A549 (cell line): ENCODE results near the gene NRARP. TPM values are rescaled to one million over a fixed set of nuclear protein-coding genes. Genes with fewer than 3 reads are reported as not detected.
A peak's percentile ranks its signal among the peaks of the same experiment; 100 is the strongest.

Experiments
- ATAC-seq, 2 experiments: fragments of 200-7000 bp in 1 of 2; fragments of >200 bp in 1 of 2; cut with Nextera tagmentation in 1 of 2; cut with Tn5 transposase in 1 of 2; 3 replicates each; pipeline versions ENCODE4 v1.8.0 to v1.9.1; 2018 to 2020; ENCODE audit warnings: mild to moderate bottlenecking in 1 of 2, moderate library complexity in 1 of 2
- CTCF ChIA-PET: fragments of 300-600 bp; sonication (Branson Sonifier 250); formaldehyde crosslinking; extraction: SDS; loops from one replicate; lab custom pipeline; 2021; ENCODE audit warnings: antibody characterized with exemption, inconsistent platforms; lab: Yijun Ruan, JAX
- POLR2A ChIA-PET: fragments of 350-600 bp; formaldehyde crosslinking; extraction: SDS; loops from one replicate; lab custom pipeline; 2021; ENCODE audit warnings: antibody characterized with exemption, inconsistent platforms; lab: Yijun Ruan, JAX
- DNase-seq, 2 experiments: peaks; one replicate each; pipeline versions ENCODE4 v3.0.0 to v3.0.0-alpha.2; 2011 to 2016; ENCODE audit warnings: low read depth in 1 of 2, low spot score in 1 of 2
- FAIRE-seq: peaks from 2 replicates; lab custom pipeline; 2011; peaks lifted over from hg19 to GRCh38; lab: Jason Lieb, UNC
- H3K27ac ChIP-seq, 2 experiments: fragments of >200 bp; sonication (Bioruptor Twin); formaldehyde crosslinking; 3 replicates each; pipeline ENCODE4 v1.5.1; 2016 to 2017
- H3K4me1 ChIP-seq: fragments of >200 bp; sonication (Bioruptor Twin); formaldehyde crosslinking; 3 replicates; pipeline ENCODE4 v1.6.1; 2016
- H3K4me2 ChIP-seq: fragments of >200 bp; sonication (Bioruptor Twin); formaldehyde crosslinking; 3 replicates; pipeline ENCODE4 v1.6.1; 2016
- H3K4me3 ChIP-seq: fragments of >200 bp; sonication (Bioruptor Twin); formaldehyde crosslinking; 3 replicates; pipeline ENCODE4 v1.5.1; 2016
- H3K9me3 ChIP-seq: fragments of >200 bp; sonication (Bioruptor Twin); formaldehyde crosslinking; 3 replicates; pipeline ENCODE4 v1.6.1; 2016
- CBX2 ChIP-seq: fragments of 200-600 bp; sonication (generic); IDR thresholded peaks from 2 replicates; pipeline ENCODE4 v1.6.1; 2016; ENCODE audit warnings: low read depth, mild to moderate bottlenecking, borderline replicate concordance
- CBX8 ChIP-seq: fragments of 200-600 bp; sonication (generic); IDR thresholded peaks from 2 replicates; pipeline ENCODE4 v1.6.1; 2016
- CEBPB ChIP-seq, 2 experiments: fragments of >200 bp in 1 of 2; sonication (Bioruptor Twin) in 1 of 2; formaldehyde crosslinking in 1 of 2; IDR thresholded peaks; 2 replicates each; pipeline ENCODE4 v1.6.1; 2012 to 2016
- CTCF ChIP-seq: fragments of >200 bp; sonication (Bioruptor Twin); formaldehyde crosslinking; IDR thresholded peaks from 3 replicates; pipeline ENCODE4 v1.5.1; 2016
- EHMT2 ChIP-seq: fragments of 200-600 bp; sonication (generic); IDR thresholded peaks from 2 replicates; pipeline ENCODE4 v1.6.1; 2016; ENCODE audit warnings: antibody characterized with exemption, low read depth, mild to moderate bottlenecking, moderate library complexity
- EP300 ChIP-seq, 2 experiments: fragments of >200 bp; sonication (Bioruptor Twin); formaldehyde crosslinking; IDR thresholded peaks; 2 replicates in 1 of 2; 3 replicates in 1 of 2; pipeline ENCODE4 v1.6.1; 2016 to 2017
- ESRRA ChIP-seq: fragments of 150-350 bp; IDR thresholded peaks from 2 replicates; pipeline ENCODE4 v1.6.1; 2014; ENCODE audit warnings: mild to moderate bottlenecking, low read length, borderline replicate concordance
- GATA3 ChIP-seq: IDR thresholded peaks from 2 replicates; pipeline ENCODE4 v1.6.1; 2012; ENCODE audit warnings: borderline replicate concordance
- HOXB5 ChIP-seq: fragments of 250-450 bp; sonication (Bioruptor Pico); IDR thresholded peaks from 2 replicates; pipeline ENCODE4 v1.5.0; 2020; ENCODE audit warnings: mild to moderate bottlenecking, moderate library complexity
- KDM1A ChIP-seq: fragments of 200-600 bp; sonication (generic); IDR thresholded peaks from 2 replicates; pipeline ENCODE4 v1.6.1; 2016; ENCODE audit warnings: low read depth, mild to moderate bottlenecking
- MAFK ChIP-seq: fragments of 450-650 bp; IDR thresholded peaks from 2 replicates; pipeline ENCODE4 v1.6.1; 2014; ENCODE audit not compliant: partially characterized antibody
- MAZ ChIP-seq: fragments of 150-350 bp; IDR thresholded peaks from 2 replicates; pipeline ENCODE4 v1.6.1; 2014; ENCODE audit warnings: antibody characterized with exemption, low read depth, low read length, borderline replicate concordance
- NFE2L2 ChIP-seq: fragments of 150-350 bp; conservative IDR thresholded peaks from 2 replicates; pipeline ENCODE4 v1.6.1; 2014; ENCODE audit warnings: low read length
- PBX3 ChIP-seq: IDR thresholded peaks from 2 replicates; pipeline ENCODE4 v1.6.1; 2012
- POLR2A ChIP-seq: IDR thresholded peaks from 2 replicates; pipeline ENCODE4 v1.6.1; 2012; ENCODE audit warnings: mild to moderate bottlenecking, low read length
- RARB ChIP-seq: fragments of 250-450 bp; sonication (Bioruptor Pico); IDR thresholded peaks from 2 replicates; pipeline ENCODE4 v1.8.0; 2021; ENCODE audit warnings: mild to moderate bottlenecking, moderate library complexity
- RNF2 ChIP-seq: fragments of 200-600 bp; sonication (generic); IDR thresholded peaks from 2 replicates; pipeline ENCODE4 v1.6.1; 2016; ENCODE audit warnings: low read depth, mild to moderate bottlenecking, antibody characterized with exemption, moderate library complexity, borderline replicate concordance
- TFCP2L1 ChIP-seq: fragments of 250-450 bp; sonication (Bioruptor Pico); IDR thresholded peaks from 2 replicates; pipeline ENCODE4 v1.5.0; 2021; ENCODE audit warnings: mild to moderate bottlenecking
- ZC3H11A ChIP-seq: fragments of 450-650 bp; IDR thresholded peaks from 2 replicates; pipeline ENCODE4 v1.6.1; 2014; ENCODE audit warnings: antibody characterized with exemption, mild to moderate bottlenecking
- ZFP36 ChIP-seq: fragments of 450-650 bp; IDR thresholded peaks from 2 replicates; pipeline ENCODE4 v1.6.1; 2014; ENCODE audit warnings: borderline replicate concordance; ENCODE audit not compliant: partially characterized antibody
- ZNF302 ChIP-seq: fragments of 250-450 bp; sonication (Bioruptor Pico); IDR thresholded peaks from 2 replicates; pipeline ENCODE4 v1.9.0; 2021; ENCODE audit warnings: inconsistent platforms, mild to moderate bottlenecking, moderate library complexity
- WGBS: methylation state at CpG from one replicate; pipeline ENCODE4 v1.1.6; 2017; ENCODE audit errors: missing lambda C conversion rate; 5-methylcytosine and 5-hydroxymethylcytosine counted together
- polyA plus RNA-seq, 4 experiments: library from polyadenylated mRNA; depleted of rRNA in 3 of 4; stranded (reverse); fragments of >200 nt; fragmentation: RNase III in 1 of 4; extraction: RNeasy Plus Mini Kit Qiagen cat#74134 plus additional on column Dnase treatment in 1 of 4; gene quantifications; 2 replicates in 3 of 4; 3 replicates in 1 of 4; pipeline ENCODE4 v1.2.3, GENCODE V29; 2011 to 2017
- TF ChIP-seq, protein P1 (sequence below): fragments of 200-600 bp; sonication (generic); IDR thresholded peaks from 2 replicates; pipeline ENCODE4 v1.6.1; 2016; ENCODE audit warnings: antibody characterized with exemption, mild to moderate bottlenecking, moderate library complexity

NRARP gene
- polyA plus RNA-seq, 2 of the 4 experiments (the other 2 are of a cell fraction): 1.3 to 5.1 TPM

- TF ChIP-seq CEBPB (IDR thresholded peaks at IDR 0.05) (no peak), KDM1A (no peak), CBX2 (no peak), ZC3H11A (no peak), MAFK (no peak), GATA3 (no peak), PBX3 (no peak), ZFP36 (peak; percentile 66)
Observed at GRCh38 chr9:137316012-137316981, 14.2 kb upstream of the NRARP start (continued).

- ATAC-seq: no peak
Observed at GRCh38 chr9:137315581-137316011, 13.5 kb upstream of the NRARP start.

More at GRCh38 chr9:137315581-137316011, 13.5 kb upstream of the NRARP start:
- ChIA-PET POLR2A (interaction anchor here (2.2 kb wide), 1 partner anchor 14 kb away, joined by 11 read pairs; the partner anchor contains the start of gene NRARP), CTCF (interaction anchor here (2.9 kb wide), 1 partner anchor 13 kb away, joined by 17 read pairs; the partner anchor contains the start of gene NRARP)
- DNase-seq (peak in 1 of 2 experiments; percentile 14), FAIRE-seq (no peak)
- H3K27ac ChIP-seq: peak overlapping the region; percentile 88 to 96
- TF ChIP-seq MAZ (no peak), TFCP2L1 (CRISPR knock-in tag) (no peak), EHMT2 (no peak), CTCF (no peak), CBX8 (no peak), NFE2L2 (no peak), EP300 (IDR thresholded peaks at IDR 0.05) (no peak), POLR2A (no peak), HOXB5 (CRISPR knock-in tag) (no peak), ESRRA (no peak), RARB (CRISPR knock-in tag) (no peak), ZNF302 (CRISPR knock-in tag) (no peak), RNF2 (no peak)
- TF ChIP-seq, protein P1, sequence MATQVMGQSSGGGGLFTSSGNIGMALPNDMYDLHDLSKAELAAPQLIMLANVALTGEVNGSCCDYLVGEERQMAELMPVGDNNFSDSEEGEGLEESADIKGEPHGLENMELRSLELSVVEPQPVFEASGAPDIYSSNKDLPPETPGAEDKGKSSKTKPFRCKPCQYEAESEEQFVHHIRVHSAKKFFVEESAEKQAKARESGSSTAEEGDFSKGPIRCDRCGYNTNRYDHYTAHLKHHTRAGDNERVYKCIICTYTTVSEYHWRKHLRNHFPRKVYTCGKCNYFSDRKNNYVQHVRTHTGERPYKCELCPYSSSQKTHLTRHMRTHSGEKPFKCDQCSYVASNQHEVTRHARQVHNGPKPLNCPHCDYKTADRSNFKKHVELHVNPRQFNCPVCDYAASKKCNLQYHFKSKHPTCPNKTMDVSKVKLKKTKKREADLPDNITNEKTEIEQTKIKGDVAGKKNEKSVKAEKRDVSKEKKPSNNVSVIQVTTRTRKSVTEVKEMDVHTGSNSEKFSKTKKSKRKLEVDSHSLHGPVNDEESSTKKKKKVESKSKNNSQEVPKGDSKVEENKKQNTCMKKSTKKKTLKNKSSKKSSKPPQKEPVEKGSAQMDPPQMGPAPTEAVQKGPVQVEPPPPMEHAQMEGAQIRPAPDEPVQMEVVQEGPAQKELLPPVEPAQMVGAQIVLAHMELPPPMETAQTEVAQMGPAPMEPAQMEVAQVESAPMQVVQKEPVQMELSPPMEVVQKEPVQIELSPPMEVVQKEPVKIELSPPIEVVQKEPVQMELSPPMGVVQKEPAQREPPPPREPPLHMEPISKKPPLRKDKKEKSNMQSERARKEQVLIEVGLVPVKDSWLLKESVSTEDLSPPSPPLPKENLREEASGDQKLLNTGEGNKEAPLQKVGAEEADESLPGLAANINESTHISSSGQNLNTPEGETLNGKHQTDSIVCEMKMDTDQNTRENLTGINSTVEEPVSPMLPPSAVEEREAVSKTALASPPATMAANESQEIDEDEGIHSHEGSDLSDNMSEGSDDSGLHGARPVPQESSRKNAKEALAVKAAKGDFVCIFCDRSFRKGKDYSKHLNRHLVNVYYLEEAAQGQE: no peak
- peaks cover 37% of the 10 kb centered on the region for H3K4me1 ChIP-seq
- no peaks in the 10 kb centered on the region for H3K9me3 ChIP-seq
- 33% methylated on average over 12 of the region's 18 CpGs for WGBS
- H3K4me2 ChIP-seq: peak overlapping the region; percentile 98
- H3K4me3 ChIP-seq: peak overlapping the region; percentile 45
